Measurements from ENCODE around the gene RUFY1. TPM values are rescaled to one million over a fixed set of nuclear protein-coding genes. Genes with fewer than 3 reads are reported as not detected.
"Not testable (repeated sequence)": the region's sequence is repeated elsewhere in the genome, so short reads cannot be mapped to it uniquely, and the experiment has no call there.

Gene RUFY1
- total RNA-seq, 1 experiment from 2014 or later, result 43.8 TPM

GRCh38 chr5:179621551-179622214 is 71.3 kb downstream of the RUFY1 start:
- DNase-seq (ENCODE audit: low read depth), result no peak

GRCh38 chr5:179623003-179623905 is 72.9 kb downstream of the RUFY1 start, which contains the start of gene HNRNPH1:
Gene HNRNPH1, minus strand, starts transcription at chr5:179623671. Its CDS starts 538 bp downstream, at chr5:179623133.
- DNase-seq (ENCODE audit: low read depth), result peak; percentile 99

GRCh38 chr5:179623906-179624741 is 73.8 kb downstream of the RUFY1 start:
- peak; percentile 89 for DNase-seq (ENCODE audit: low read depth)

GRCh38 chr5:179624841-179625271 is 74.5 kb downstream of the RUFY1 start:
- DNase-seq (ENCODE audit: low read depth), result no peak

- DNase-seq (ENCODE audit: low read depth), result not testable (repeated sequence)
Measured at GRCh38 chr5:179633501-179634369, 83.4 kb downstream of the RUFY1 start.

- not testable (repeated sequence) for DNase-seq (ENCODE audit: low read depth)
Measured at GRCh38 chr5:179634370-179635172, 84.2 kb downstream of the RUFY1 start.

GRCh38 chr5:179639296-179639695 is 88.9 kb downstream of the RUFY1 start:
- not testable (repeated sequence) for DNase-seq (ENCODE audit: low read depth)

GRCh38 chr5:179641745-179642144 is 91.4 kb downstream of the RUFY1 start:
- not testable (repeated sequence) for DNase-seq (ENCODE audit: low read depth)

- not testable (repeated sequence) for DNase-seq (ENCODE audit: low read depth)
Measured at GRCh38 chr5:179642626-179643025, 92.3 kb downstream of the RUFY1 start.

GRCh38 chr5:179643141-179643920 is 93.0 kb downstream of the RUFY1 start:
- DNase-seq (ENCODE audit: low read depth), result not testable (repeated sequence)

- not testable (repeated sequence) for DNase-seq (ENCODE audit: low read depth)
Measured at GRCh38 chr5:179644766-179645165, 94.4 kb downstream of the RUFY1 start.

GRCh38 chr5:179648410-179648809 is 98.1 kb downstream of the RUFY1 start:
- DNase-seq (ENCODE audit: low read depth), result no peak

GRCh38 chr5:179649166-179649703 is 98.9 kb downstream of the RUFY1 start:
- not testable (repeated sequence) for DNase-seq (ENCODE audit: low read depth)

- not testable (repeated sequence) for DNase-seq (ENCODE audit: low read depth)
Measured at GRCh38 chr5:179650245-179650644, 99.9 kb downstream of the RUFY1 start.

GRCh38 chr5:179653135-179653534 is 102.8 kb downstream of the RUFY1 start:
- not testable (repeated sequence) for DNase-seq (ENCODE audit: low read depth)

- DNase-seq (ENCODE audit: low read depth), result not testable (repeated sequence)
Measured at GRCh38 chr5:179657302-179658178, 107.2 kb downstream of the RUFY1 start.

- not testable (repeated sequence) for DNase-seq (ENCODE audit: low read depth)
Measured at GRCh38 chr5:179658179-179658856, 108.0 kb downstream of the RUFY1 start.

Measured in Daoy (cell line).